ENCODE data around the gene ASCC3. TPM values are rescaled to one million over a fixed set of nuclear protein-coding genes. Genes with fewer than 3 reads are reported as not detected.

ASCC3 gene
- total RNA-seq, 1 donor from 2014 or later: 47.8 TPM

- Mint-ChIP-seq H3K27me3 (peaks cover 12% of the 10 kb centered on the region), H3K4me1 (no peaks in the 10 kb centered on the region), H3K27ac (no peak overlapping the region), H3K4me3 (no peak overlapping the region), H3K9me3 (no peaks in the 10 kb centered on the region), H3K36me3 (ENCODE audit: low read depth) (no peaks in the 10 kb centered on the region)
- intact Hi-C loops (cut with micrococcal nuclease): no loop called here
- DNase-seq: no peak
- ChIA-PET CTCF (no interaction called here), POLR2A (no interaction called here)
- no peak for ATAC-seq (ENCODE audit: low read depth)
- TF ChIP-seq CTCF (IDR thresholded peaks at IDR 0.05): no peak
Measured at GRCh38 chr6:100487638-100488037, 393.5 kb downstream of the ASCC3 start.

DNA sequence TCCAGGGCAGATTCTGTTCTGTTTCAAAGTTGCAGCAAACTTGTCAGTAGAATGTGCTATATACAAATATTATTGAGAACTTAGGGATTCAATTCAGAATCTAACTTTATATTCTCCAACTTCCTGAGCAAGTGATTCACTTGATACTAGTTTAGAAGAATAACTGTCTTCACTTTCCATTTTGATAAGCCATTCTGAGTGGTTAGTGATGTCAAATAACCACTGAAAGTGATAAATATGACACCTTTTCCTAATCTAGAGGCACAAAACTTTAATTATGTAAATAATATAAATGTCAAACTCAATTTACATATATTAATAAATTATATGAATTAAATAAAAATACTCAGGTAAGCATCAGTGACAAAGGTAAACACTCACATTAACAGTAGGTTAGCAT, 395.9 kb downstream of the ASCC3 start:
- Mint-ChIP-seq H3K4me3 (no peak overlapping the region), H3K27ac (no peak overlapping the region), H3K36me3 (ENCODE audit: low read depth) (no peaks in the 10 kb centered on the region), H3K4me1 (no peaks in the 10 kb centered on the region), H3K9me3 (no peaks in the 10 kb centered on the region), H3K27me3 (peaks cover 4% of the 10 kb centered on the region)
- ChIA-PET CTCF (no interaction called here), POLR2A (no interaction called here)
- intact Hi-C loops (cut with micrococcal nuclease): no loop called here
- no peak for TF ChIP-seq CTCF (IDR thresholded peaks at IDR 0.05)
- DNase-seq (no peak), ATAC-seq (ENCODE audit: low read depth) (no peak)

- ChIA-PET POLR2A (no interaction called here), CTCF (no interaction called here)
- no peak overlapping the region for H3K4me3 Mint-ChIP-seq
- no peak for TF ChIP-seq CTCF (IDR thresholded peaks at IDR 0.05)
- no peak for DNase-seq
- H3K4me1 Mint-ChIP-seq: no peaks in the 10 kb centered on the region
- intact Hi-C loops (cut with micrococcal nuclease): no loop called here
- H3K27me3 Mint-ChIP-seq: peaks cover 4% of the 10 kb centered on the region
- no peak overlapping the region for H3K27ac Mint-ChIP-seq
- H3K9me3 Mint-ChIP-seq: no peaks in the 10 kb centered on the region
- H3K36me3 Mint-ChIP-seq (ENCODE audit: low read depth): no peaks in the 10 kb centered on the region
- ATAC-seq (ENCODE audit: low read depth): no peak
Measured at GRCh38 chr6:100484474-100484873, 396.7 kb downstream of the ASCC3 start.

GRCh38 chr6:100482698-100483097, 398.4 kb downstream of the ASCC3 start:
- ChIA-PET CTCF (no interaction called here), POLR2A (no interaction called here)
- Mint-ChIP-seq H3K36me3 (ENCODE audit: low read depth) (no peaks in the 10 kb centered on the region), H3K4me3 (no peak overlapping the region), H3K27ac (no peak overlapping the region), H3K4me1 (no peaks in the 10 kb centered on the region), H3K9me3 (no peaks in the 10 kb centered on the region), H3K27me3 (peaks cover 3% of the 10 kb centered on the region)
- no peak for DNase-seq
- TF ChIP-seq CTCF (IDR thresholded peaks at IDR 0.05): no peak
- intact Hi-C loops (cut with micrococcal nuclease): no loop called here
- ATAC-seq (ENCODE audit: low read depth): no peak

DNA sequence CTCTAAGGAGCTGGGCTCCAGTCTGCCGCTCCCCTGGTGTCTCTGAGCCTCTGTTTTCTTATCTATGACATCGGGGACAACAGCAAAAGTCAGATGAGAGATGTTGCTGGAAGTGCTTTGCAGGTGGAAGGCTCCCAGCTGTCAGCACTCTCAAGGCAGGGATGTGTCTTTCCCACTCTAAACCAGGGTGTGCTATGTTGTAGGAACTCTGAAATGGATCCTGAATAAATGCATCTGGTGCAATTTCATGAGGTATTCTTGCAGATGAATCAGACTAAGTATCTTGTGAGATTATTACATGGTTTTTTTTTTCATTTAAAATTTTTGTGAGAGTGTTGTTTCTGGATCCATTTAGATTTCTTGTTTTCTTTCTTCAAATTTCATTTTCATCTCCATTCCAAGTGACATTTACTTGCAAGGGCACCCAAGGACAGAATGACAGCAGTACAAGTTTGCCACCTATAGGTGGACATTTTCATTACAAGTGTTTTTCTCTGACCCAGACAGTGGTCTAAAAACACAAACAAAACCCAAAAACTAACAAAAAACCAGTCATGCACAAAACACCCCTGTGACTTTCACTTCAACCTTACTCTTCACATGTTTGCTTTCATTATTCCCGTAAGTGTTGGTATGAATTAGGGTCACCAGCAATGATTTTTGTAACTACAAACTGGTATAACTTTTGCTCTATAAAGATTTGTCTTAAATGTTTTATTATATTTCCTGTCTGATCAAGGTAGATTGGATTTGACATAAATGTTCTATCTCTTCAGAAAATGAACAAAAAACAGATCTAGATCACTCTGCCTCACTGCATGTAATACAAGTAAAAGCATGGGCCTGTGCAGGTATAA, 401.7 kb downstream of the ASCC3 start:
- POLR2A ChIA-PET: no interaction called here

More for the DNA sequence above, 401.7 kb downstream of the ASCC3 start:
- CTCF ChIA-PET: interaction anchor here (0.9 to 1.0 kb wide), 2 partner anchors 372 to 612 kb away, joined by 3 read pairs; no protein-coding TSS in a partner anchor
- Mint-ChIP-seq H3K4me3 (no peak overlapping the region), H3K27me3 (peaks cover 8% of the 10 kb centered on the region), H3K4me1 (no peaks in the 10 kb centered on the region), H3K27ac (no peak overlapping the region), H3K36me3 (ENCODE audit: low read depth) (no peaks in the 10 kb centered on the region), H3K9me3 (no peaks in the 10 kb centered on the region)
- no peak for TF ChIP-seq CTCF (IDR thresholded peaks at IDR 0.05)
- DNase-seq (no peak), ATAC-seq (ENCODE audit: low read depth) (no peak)
- intact Hi-C loops (cut with micrococcal nuclease): loop anchor here (1.0 to 10.0 kb wide), 6 partner anchors 303 to 1149 kb away; no protein-coding TSS in a partner anchor
